NCI-H2107 treated with DMSO at 0.1 percent for 48 hours (cell line): ENCODE measurements around the gene ASS1.

ENCODE experiments used
- DNase-seq: peaks from one replicate; lab custom pipeline; 2025; ENCODE audit not compliant: unreplicated experiment; lab: John Stamatoyannopoulos, UW

ASS1 gene

GRCh38 chr9:130549093-130549735, 104.5 kb downstream of the ASS1 start:
- DNase-seq: no peak
